Measurements from ENCODE around the gene ROPN1. TPM values are rescaled to one million over a fixed set of nuclear protein-coding genes. Genes with fewer than 3 reads are reported as not detected.

Gene ROPN1
- total RNA-seq, 1 experiment from 2014 or later, result not detected

- no TSS peak for BruUV-seq (replicated peaks)
- POLR2A ChIA-PET, result no interaction called here
Observed at GRCh38 chr3:123939706-123940105, 52.2 kb downstream of the ROPN1 start.

More at GRCh38 chr3:123939706-123940105, 52.2 kb downstream of the ROPN1 start:
- no peak overlapping the region for H3K4me3 ChIP-seq (replicated peaks in 1 of 2; ENCODE audit: low read depth in 1 of 2, low read length in 2 of 2)
- CTCF ChIA-PET, result no interaction called here
- no peak overlapping the region for H3K4me2 ChIP-seq (ENCODE audit: low read length)
- peaks cover 14 to 20% of the 10 kb centered on the region in 2 experiments for H3K36me3 ChIP-seq (ENCODE audit: control insufficient read depth in 1 of 2, insufficient read depth in 2 of 2, low read length in 2 of 2)
- no peaks in the 10 kb centered on the region for H3K27me3 ChIP-seq (ENCODE audit: insufficient read depth, low read length)
- TF ChIP-seq CTCF (IDR thresholded peaks at IDR 0.05 in 2 of 3, conservative IDR thresholded peaks at IDR 0.05 in 1 of 3; ENCODE audit: borderline replicate concordance in 1 of 3, insufficient read depth in 1 of 3, low read depth in 2 of 3, low read length in 2 of 3), result no peak
- TF ChIP-seq ZNF274 (IDR thresholded peaks at IDR 0.05; ENCODE audit: low read depth, low read length), result no peak
- no peak for TF ChIP-seq REST (IDR thresholded peaks at IDR 0.05; ENCODE audit: low read depth)
- TF ChIP-seq POLR2AphosphoS5 (IDR thresholded peaks at IDR 0.05; ENCODE audit: low read depth, low read length), result no peak
- no peak for TF ChIP-seq MAX (IDR thresholded peaks at IDR 0.05)
- no peak for TF ChIP-seq ELF1 (IDR thresholded peaks at IDR 0.05; ENCODE audit: borderline replicate concordance, low read depth)
- TF ChIP-seq SIN3A (IDR thresholded peaks at IDR 0.05; ENCODE audit: low read depth), result no peak
- TF ChIP-seq EZH2phosphoT487 (IDR thresholded peaks at IDR 0.05; ENCODE audit: borderline replicate concordance), result no peak
- TF ChIP-seq SP1 (IDR thresholded peaks at IDR 0.05; ENCODE audit: low read depth), result no peak
- no peak for TF ChIP-seq EZH2 (IDR thresholded peaks at IDR 0.05)
- no peak for TF ChIP-seq ATF3 (IDR thresholded peaks at IDR 0.05)
- no peak for TF ChIP-seq SRF (IDR thresholded peaks at IDR 0.05; ENCODE audit: low read depth)
- no peak for TF ChIP-seq FOSL1 (IDR thresholded peaks at IDR 0.05; ENCODE audit: low read depth)
- no peak for TF ChIP-seq POLR2A (IDR thresholded peaks at IDR 0.05; ENCODE audit: borderline replicate concordance, extremely low read depth, insufficient read depth, insufficient read length)
- no peaks in the 10 kb centered on the region for H4K20me1 ChIP-seq (ENCODE audit: insufficient read depth)
- no peaks in the 10 kb centered on the region for H3K79me2 ChIP-seq (ENCODE audit: insufficient read depth, low read length)
- no peaks in the 10 kb centered on the region for H3K9me2 ChIP-seq (ENCODE audit: insufficient read depth)
- H2AFZ ChIP-seq (ENCODE audit: low read depth, low read length, poor library complexity, severe bottlenecking), result no peak overlapping the region
- no peak overlapping the region for H3K27ac ChIP-seq (ENCODE audit: low read depth, low read length)
- RAD21 ChIA-PET (ENCODE audit: low non-redundant PET in 1 of 2, low total read pairs in 2 of 2, uncharacterized antibody in 2 of 2, unreplicated experiment in 2 of 2), result no interaction called here
- no peaks in the 10 kb centered on the region for H3K4me1 ChIP-seq (ENCODE audit: control insufficient read depth in 1 of 2, insufficient read depth in 2 of 2, low read length in 2 of 2)
- no peak for DNase-seq (ENCODE audit: low read depth, low spot score)
- intact Hi-C loops (cut with micrococcal nuclease), result loop anchor here (2.0 kb wide), 1 partner anchor 139 kb away; no protein-coding TSS in a partner anchor
- no peaks in the 10 kb centered on the region for H3K9me3 ChIP-seq (ENCODE audit: control insufficient read depth in 1 of 2, insufficient read depth in 1 of 2, low read depth in 1 of 2, low read length in 2 of 2)
- ATAC-seq, result no peak
- H3K9ac ChIP-seq (ENCODE audit: low read length), result no peak overlapping the region
